GM12891 (cell line): ENCODE data around the gene STPG3.

ENCODE experiments used
- DNase-seq: peaks from one replicate; pipeline ENCODE4 v3.0.0; 2011; ENCODE audit warnings: low spot score; ENCODE audit not compliant: insufficient read length
- FAIRE-seq: peaks from 2 replicates; lab custom pipeline; 2011; peaks lifted over from hg19 to GRCh38; lab: Jason Lieb, UNC
- PAX5 ChIP-seq: IDR thresholded peaks from 2 replicates; pipeline ENCODE4 v1.6.1; 2011; ENCODE audit warnings: low read length, moderate library complexity, mild to moderate bottlenecking; ENCODE audit not compliant: insufficient read depth, severe bottlenecking
- POLR2A ChIP-seq: IDR thresholded peaks from 2 replicates; pipeline ENCODE4 v1.6.1; 2011; ENCODE audit warnings: low read depth, low read length, control low read depth
- POLR2AphosphoS5 ChIP-seq: IDR thresholded peaks from 2 replicates; pipeline ENCODE4 v1.6.1; 2011; ENCODE audit warnings: low read depth, low read length, control low read depth
- POU2F2 ChIP-seq: IDR thresholded peaks from 2 replicates; pipeline ENCODE4 v1.6.1; 2011; ENCODE audit warnings: low read depth, mild to moderate bottlenecking, control low read depth, low read length, moderate library complexity
- SPI1 ChIP-seq: IDR thresholded peaks from 2 replicates; pipeline ENCODE4 v1.6.1; 2011; ENCODE audit warnings: low read depth, low read length, control low read depth
- TAF1 ChIP-seq: IDR thresholded peaks from 2 replicates; pipeline ENCODE4 v1.6.1; 2011; ENCODE audit warnings: low read depth, low read length, control low read depth

STPG3 gene

DNA sequence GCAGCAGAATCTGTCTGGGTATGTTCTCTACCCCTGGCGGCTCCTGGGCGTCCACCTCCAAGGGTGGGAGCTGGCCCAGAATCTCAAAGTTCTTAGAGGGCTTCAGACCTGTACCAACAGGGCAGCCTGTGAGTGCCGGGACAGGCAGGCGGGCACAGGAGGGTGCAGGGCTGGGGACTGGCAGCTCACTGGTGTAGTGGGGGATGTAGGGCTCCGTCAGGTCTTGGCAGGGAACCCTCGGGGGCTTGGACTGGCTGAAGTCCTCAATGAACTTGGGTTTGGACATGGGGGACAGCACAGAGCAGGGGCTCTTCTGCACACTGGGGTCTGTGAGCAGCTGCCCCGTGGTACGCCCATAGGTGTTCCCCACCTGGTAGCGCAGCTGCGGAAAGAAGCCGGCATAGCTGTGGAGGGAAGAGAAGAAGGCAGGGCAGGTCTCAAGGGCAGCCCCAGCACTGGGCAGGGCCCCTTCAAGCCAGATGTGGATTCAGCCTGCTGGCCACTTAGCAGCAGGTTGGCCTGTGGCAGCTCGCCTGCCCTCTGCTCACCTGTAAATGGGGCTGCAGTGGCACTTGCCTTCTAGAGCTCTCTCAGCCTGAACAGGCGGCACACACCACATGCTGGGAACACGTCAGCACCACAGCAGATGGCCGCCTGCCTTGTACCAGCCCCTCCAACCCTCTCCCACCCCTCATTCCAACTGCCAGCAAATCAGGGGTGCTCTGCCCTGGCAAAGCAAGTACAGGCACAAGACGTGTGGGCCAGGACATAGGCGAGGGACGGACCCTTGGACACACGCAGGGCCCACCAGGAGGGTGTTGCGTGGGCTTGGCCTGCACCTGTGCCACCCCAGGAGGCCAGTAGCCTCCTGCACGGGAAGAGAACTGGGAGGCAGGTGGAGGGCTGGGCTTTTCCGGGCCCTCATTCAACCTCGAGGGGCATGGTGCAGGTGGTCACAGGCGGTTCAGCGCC, 5.3 kb upstream of the STPG3 start:
- no peak for TF ChIP-seq SPI1
- no peak for TF ChIP-seq TAF1
- no peak for TF ChIP-seq PAX5
- no peak for TF ChIP-seq POU2F2
- no peak for TF ChIP-seq POLR2AphosphoS5
- TF ChIP-seq POLR2A: no peak
- DNase-seq: no peak
- FAIRE-seq: no peak

DNA sequence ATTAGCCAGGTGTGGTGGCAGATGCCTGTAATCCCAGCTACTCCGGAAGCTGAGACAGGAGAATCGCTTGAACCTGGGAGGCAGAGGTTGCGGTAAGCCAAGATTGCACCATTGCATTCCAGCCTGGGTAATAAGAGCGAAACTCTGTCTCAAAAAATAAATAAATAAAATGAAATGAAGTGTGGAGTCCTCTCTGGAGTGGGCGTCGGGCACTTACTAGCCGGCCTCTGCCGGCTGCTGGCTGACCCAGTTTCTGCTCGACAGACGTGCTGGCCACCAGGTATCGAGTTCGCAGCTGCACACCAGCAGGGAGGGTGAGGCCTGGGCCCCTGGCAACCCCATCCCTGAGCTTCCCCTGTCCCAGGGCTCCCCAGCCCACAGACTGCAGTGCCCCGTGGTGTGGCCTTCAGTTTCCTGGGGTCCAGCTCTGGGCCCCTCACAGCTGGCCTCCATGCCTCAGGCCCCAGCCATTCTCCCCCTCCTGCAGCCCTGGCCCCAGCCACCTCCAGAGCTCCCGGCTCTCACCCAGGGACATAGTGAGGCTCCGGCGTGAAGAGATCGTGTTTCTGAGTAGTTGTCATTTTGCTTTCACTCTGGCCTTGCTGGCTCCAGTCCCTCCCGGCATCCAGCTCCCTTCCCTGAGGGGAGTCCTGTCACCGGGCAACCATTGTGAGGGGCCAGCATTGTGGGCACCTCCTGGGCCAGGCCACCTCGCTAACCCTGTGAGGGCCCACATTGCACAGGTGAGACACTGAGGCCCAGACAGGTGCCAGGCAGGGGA, 3.8 kb upstream of the STPG3 start:
- DNase-seq (no peak), FAIRE-seq (no peak)
- TF ChIP-seq TAF1 (no peak), POLR2A (no peak), POLR2AphosphoS5 (no peak), PAX5 (no peak), POU2F2 (no peak), SPI1 (no peak)

DNA sequence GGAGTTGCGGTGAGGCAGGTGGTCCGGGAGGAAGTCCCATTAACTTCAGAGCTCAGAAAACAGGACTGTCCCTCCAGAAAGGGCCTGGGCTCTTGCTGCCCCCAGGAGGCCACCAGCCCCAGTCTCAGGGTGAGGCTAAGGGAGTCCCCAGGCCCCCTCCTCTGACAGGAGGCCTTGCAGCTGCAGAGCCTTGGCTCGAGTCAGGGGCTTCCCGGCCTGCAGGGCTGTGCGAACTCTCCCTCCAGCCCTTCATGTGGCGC, 3.2 kb upstream of the STPG3 start:
- FAIRE-seq: no peak
- TF ChIP-seq POLR2AphosphoS5 (no peak), PAX5 (no peak), POLR2A (no peak), POU2F2 (no peak), TAF1 (no peak), SPI1 (no peak)
- DNase-seq: no peak

DNA sequence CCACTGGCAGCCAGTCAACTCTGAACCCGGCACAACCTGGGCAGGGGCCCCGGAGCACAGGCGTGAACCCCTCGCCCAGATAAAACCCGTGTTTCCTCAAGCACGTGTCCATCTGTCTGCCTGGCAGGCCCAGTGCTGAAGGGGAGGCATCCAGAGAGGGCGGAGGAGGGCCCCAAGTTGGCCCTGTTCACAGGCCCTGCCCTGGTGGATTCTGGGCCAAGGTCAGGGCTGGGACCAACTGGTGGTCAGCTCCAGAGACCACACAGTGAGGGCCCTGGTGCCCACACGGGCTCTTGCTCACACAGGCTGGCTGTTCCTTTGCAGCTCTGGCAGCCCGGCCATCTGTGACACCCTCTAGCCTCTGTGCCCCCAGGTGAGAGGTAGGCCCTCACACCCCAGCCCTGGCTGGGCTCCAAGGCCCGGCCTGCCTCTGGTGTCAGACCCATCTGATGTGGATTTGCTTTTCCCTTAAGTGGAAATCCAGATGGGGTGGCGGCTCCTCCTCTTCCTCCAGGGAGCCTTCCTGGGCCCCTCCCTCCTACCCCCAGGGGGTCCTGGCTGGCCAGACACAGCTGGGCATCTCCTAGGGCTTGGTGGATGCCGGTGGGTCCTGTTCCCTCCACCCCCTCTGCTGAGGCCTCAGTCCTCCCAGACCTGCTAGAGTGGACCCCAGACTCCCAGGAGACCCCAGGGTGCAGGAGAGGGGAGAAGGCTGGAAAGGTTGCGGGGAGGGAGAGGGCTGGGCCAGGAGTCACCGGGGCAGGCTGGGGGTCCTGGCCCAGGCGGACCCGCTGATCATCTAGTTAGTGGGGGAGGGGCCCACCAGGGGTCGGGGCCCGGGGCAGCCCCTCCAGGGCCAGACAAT, 525 bp upstream of the STPG3 start:
- no peak for FAIRE-seq
- TF ChIP-seq POU2F2 (no peak), SPI1 (no peak), PAX5 (no peak), POLR2AphosphoS5 (no peak), TAF1 (no peak), POLR2A (no peak)
- DNase-seq: no peak

DNA sequence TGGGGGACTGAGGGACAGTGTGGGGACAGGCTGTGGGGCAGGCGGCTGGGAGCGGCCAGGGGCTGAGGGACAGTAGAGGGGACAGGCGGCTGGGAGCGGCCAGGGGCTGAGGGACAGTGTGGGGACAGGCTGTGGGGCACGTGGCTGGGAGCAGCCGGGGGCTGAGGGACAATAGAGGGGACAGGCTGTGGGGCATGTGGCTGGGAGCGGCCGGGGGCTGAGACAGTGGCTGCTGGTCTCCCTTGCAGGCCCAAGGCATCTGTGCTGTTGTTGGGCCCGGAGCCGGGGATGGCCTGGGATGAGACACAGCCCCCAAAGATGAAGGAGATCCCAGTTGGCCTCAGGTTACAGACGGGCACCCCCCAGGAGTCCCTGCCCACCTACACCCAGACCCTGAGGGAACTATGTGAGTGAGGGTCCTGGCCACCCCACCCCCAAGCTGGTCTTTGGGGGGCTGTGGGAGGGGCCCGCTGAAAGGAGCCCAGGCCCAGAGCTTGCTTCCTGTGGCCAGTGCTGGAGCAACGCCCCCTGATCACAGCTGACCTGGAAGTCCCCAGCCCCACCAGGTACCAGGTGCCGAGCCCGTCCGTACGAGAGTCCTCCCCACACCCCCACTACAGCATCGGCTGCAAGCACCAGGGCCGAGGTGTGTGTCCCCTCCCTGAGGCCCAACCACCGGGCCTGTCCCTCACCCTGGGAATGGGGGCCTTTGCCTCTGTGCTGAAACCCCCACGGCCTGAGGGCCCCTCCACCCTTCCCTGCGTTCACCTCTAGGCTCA, 593 bp downstream of the STPG3 start:
- DNase-seq: no peak
- no peak for FAIRE-seq
- TF ChIP-seq TAF1 (no peak), POLR2A (no peak)

DNA sequence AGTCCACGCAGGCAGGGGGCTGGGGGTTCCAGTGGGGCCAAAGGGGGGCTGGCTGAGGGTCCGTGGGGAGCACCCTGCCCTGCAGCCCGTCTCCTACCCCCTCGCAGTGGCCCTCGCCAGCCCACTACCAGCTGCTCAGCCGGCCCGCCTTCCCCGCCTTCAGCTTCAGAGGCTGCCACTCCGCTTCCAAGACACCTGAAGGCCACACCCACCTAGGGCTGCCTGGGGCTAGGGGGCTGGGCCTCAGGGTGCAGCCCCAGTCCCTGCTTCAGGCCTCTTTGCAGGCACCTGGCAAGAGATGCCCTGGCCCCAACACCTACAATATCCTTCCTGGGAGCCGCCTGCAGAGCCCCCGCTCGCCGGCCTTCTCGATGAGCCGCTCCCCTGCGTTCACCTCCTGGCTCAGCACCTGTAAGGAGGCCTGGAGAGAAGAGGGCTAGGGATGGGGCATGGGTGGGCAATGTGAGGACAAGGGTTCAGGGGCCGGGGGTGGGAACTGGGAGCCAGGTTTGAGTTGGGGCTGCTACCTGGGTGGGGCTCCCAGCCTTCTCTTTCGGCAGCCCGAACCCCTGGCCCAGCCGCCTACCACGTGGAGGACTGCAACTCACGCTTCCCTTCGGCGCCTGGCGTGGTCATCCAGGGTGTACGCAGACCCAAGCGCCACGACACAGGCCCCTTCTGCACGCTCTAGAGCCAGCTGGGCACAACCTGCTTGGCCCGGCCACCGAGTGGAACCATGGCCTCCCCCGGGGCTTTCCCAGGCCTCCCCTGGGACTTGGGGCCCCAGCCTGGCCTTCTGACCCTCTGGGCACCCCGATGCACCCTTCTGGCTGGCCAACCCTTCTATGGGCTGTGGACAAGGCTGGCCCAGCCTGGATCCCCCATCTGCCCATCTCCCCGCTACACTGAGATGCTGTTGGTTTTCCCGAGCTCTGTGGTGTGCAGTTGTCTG, 1.7 kb downstream of the STPG3 start:
- no peak for DNase-seq
- TF ChIP-seq POLR2A (no peak), POLR2AphosphoS5 (no peak), TAF1 (no peak), POU2F2 (no peak), SPI1 (no peak), PAX5 (no peak)
- FAIRE-seq: peak; percentile 16

DNA sequence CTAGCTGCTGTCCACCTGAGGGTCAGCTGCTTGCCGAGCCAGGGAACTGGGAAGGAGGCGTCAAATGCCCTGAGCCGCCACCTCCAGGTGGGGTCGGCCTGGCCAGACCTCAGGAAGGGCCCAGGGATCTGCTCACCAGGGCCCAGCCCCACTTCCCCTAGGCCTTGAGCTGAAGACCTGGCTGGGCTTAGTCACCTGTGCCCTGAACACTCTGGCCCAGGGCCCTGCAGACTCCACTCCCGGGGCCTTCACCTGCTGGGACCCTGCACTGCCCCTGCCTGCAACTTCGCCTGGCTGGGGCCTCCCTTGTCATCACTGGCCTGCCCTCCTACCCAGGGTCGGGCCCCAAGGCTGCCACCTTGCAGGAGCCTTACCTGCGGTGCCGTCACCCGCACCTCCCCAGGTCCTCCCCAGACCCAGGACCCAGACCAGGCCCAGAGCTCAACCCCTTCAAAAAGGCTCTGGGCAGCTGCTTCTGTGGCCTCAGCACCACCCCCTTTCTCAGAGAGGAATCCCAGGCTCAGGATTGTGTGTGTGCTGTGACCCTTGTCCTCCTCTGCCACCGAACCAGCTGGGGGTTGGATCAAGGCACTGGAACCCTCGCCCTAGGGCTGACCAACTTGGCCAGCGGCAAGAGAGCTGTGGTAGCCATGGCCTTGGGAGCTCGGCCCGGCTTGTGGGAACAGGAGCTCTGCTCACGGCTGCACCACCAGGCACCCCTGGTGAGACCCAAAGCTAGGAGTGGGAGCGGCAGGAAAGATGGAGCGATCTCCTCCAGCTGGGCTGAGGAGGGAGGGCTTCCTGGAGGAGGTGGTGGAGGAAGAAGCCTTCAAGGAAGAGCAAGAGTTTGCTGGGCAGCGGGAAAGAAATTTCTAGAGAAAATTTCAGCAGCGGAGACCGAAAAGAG, 2.9 kb downstream of the STPG3 start:
- TF ChIP-seq POLR2AphosphoS5: no peak
- no peak for TF ChIP-seq POU2F2
- no peak for TF ChIP-seq SPI1
- no peak for TF ChIP-seq TAF1
- no peak for TF ChIP-seq PAX5
- no peak for TF ChIP-seq POLR2A
- no peak for DNase-seq
- FAIRE-seq: no peak
